CD4-positive, alpha-beta T cell (primary cell): Measurements from ENCODE around the gene BANF1. TPM values are rescaled to one million over a fixed set of nuclear protein-coding genes. Genes with fewer than 3 reads are reported as not detected.
A peak's percentile ranks its signal among the peaks of the same experiment; 100 is the strongest.

ENCODE experiments used
- ATAC-seq: fragments of 200-7000 bp; cut with Tn5 transposase; one replicate; pipeline ENCODE4 v1.10.0; 2022; ENCODE audit warnings: mild to moderate bottlenecking; ENCODE audit not compliant: poor library complexity
- CTCF ChIA-PET: fragments of 350-600 bp; sonication (Branson Sonifier 250); formaldehyde crosslinking; loops from one replicate; lab custom pipeline; 2021; ENCODE audit warnings: antibody characterized with exemption, inconsistent platforms; lab: Charles Lee
- POLR2A ChIA-PET: fragments of 350-600 bp; sonication (Branson Sonifier 250); formaldehyde crosslinking; loops from one replicate; lab custom pipeline; 2021; ENCODE audit warnings: antibody characterized with exemption, inconsistent platforms; lab: Charles Lee
- DNase-seq, 14 experiments: peaks; one replicate each; pipeline ENCODE4 v3.0.0-alpha.2; 2013 to 2020; ENCODE audit warnings: mixed read lengths in 2 of 14
- H3K27ac ChIP-seq, 2 donors: one replicate each; pipeline versions ENCODE4 v1.5.1 to v1.7.0; 2013; ENCODE audit warnings: low read length in 2 of 2, low read depth in 1 of 2, mild to moderate bottlenecking in 1 of 2
- H3K27me3 ChIP-seq, 2 experiments: 1 replicate in 1 of 2; 2 replicates in 1 of 2; pipeline versions ENCODE4 v1.6.1 to v1.7.0; 2013; ENCODE audit warnings: low read length in 2 of 2, control low read depth in 1 of 2, mild to moderate bottlenecking in 1 of 2, moderate library complexity in 1 of 2; ENCODE audit not compliant: insufficient read depth in 2 of 2, control insufficient read depth in 1 of 2
- H3K36me3 ChIP-seq: one replicate; pipeline ENCODE4 v1.6.1; 2013; ENCODE audit warnings: low read length, control low read depth; ENCODE audit not compliant: insufficient read depth
- H3K4me1 ChIP-seq: one replicate; pipeline ENCODE4 v1.6.1; 2013; ENCODE audit warnings: low read length, control low read depth; ENCODE audit not compliant: insufficient read depth
- H3K4me3 ChIP-seq: one replicate; pipeline ENCODE4 v1.5.1; 2013; ENCODE audit warnings: mild to moderate bottlenecking, low read length, moderate library complexity
- H3K9me3 ChIP-seq, 2 experiments: 1 replicate in 1 of 2; 2 replicates in 1 of 2; pipeline versions ENCODE4 v1.6.1 to v1.7.0; 2013; ENCODE audit warnings: low read length in 2 of 2, mild to moderate bottlenecking in 2 of 2, control low read depth in 1 of 2, moderate library complexity in 1 of 2; ENCODE audit not compliant: control insufficient read depth in 1 of 2, insufficient read depth in 1 of 2
- H3K27ac Mint-ChIP-seq: one replicate; pipeline ENCODE4 v1.8.0; 2020; ENCODE audit warnings: mixed read lengths
- H3K27me3 Mint-ChIP-seq: one replicate; pipeline ENCODE4 v1.8.0; 2021; ENCODE audit warnings: mixed read lengths
- H3K36me3 Mint-ChIP-seq: one replicate; pipeline ENCODE4 v1.8.0; 2021; ENCODE audit warnings: low read depth, mixed read lengths
- H3K4me1 Mint-ChIP-seq: one replicate; pipeline ENCODE4 v1.8.0; 2021; ENCODE audit warnings: low read depth, mixed read lengths
- H3K4me3 Mint-ChIP-seq: one replicate; pipeline ENCODE4 v1.8.0; 2020; ENCODE audit warnings: mild to moderate bottlenecking, mixed read lengths
- H3K9me3 Mint-ChIP-seq: one replicate; pipeline ENCODE4 v1.8.0; 2020; ENCODE audit warnings: mixed read lengths
- CTCF ChIP-seq: fragments of 200-600 bp; IDR thresholded peaks from one replicate; pipeline ENCODE4 v1.8.0; 2022; ENCODE audit warnings: antibody characterized with exemption, mild to moderate bottlenecking
- intact Hi-C, 2 experiments: fragments of 100-400 bp; cut with DNase I in 1 of 2; cut with micrococcal nuclease in 1 of 2; formaldehyde crosslinking; loops; one replicate each; pipeline versions ENCODE4 v1.15.1 to v1.9.0; 2023 to 2025; cut with DNase I, micrococcal nuclease
- total RNA-seq, 174 experiments: library from RNA in 2 of 174; stranded (reverse) in 2 of 174; gene quantifications; one replicate each; pipeline ENCODE4 v1.2.3 and lab custom pipeline; 2021 to 2026

BANF1 gene
- total RNA-seq, 2 experiments from 2014 or later = 21.3 to 22.3 TPM

DNA sequence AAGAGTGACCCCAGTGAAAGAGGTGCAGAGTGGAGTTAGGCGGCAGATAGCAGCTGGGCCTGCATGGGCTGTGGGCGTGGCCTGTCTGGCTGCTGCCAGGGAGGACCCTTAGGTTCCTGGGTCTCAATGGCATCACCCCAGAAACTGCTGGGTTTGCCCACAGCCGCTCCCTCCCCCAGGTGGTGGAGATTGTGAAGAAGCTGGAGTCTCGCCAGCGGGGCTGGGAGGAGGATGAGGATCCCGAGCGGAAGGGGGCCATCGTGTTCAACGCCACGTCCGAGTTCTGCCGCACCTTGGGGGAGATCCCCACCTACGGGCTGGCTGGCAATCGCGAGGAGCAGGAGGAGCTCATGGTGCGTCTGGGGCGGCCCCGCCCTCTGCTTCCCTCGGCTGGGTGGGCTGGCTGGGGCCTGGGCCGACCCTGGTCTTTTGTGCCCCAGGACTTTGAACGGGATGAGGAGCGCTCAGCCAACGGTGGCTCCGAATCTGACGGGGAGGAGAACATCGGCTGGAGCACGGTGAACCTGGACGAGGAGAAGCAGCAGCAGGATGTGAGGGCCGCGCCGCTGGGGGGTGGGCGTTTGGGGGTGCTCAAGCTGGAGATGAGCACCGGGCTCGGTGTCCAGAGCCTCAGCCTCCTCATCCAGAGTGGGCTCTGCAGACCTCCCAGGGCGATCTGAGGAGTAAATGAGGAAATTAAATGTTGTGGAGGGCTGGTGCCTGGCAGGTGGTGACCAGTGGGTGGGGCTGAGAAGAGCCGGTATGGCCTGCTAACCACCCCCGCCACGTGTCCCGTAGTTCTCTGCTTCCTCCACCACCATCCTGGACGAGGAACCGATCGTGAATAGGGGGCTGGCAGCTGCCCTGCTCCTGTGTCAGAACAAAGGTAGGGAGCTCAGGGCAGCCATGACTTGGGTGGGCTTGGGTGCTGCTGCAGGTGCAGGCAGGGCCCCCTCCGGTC lies 25.8 kb upstream of the BANF1 start:
- Histone ChIP-seq H3K36me3 (peaks cover 61% of the 10 kb centered on the region), H3K4me3 (no peak overlapping the region), H3K9me3 (no peaks in the 10 kb centered on the region), H3K27me3 (no peaks in the 10 kb centered on the region), H3K4me1 (no peaks in the 10 kb centered on the region), H3K27ac (no peak overlapping the region)
- no peak for DNase-seq
- no peaks in the 10 kb centered on the region for H3K27me3 Mint-ChIP-seq
- peak overlapping the region; percentile 3 for H3K4me3 Mint-ChIP-seq
- no peak for ATAC-seq
- intact Hi-C loops = no loop called here
- H3K27ac Mint-ChIP-seq = peak overlapping the region; percentile 49
- no peaks in the 10 kb centered on the region for H3K9me3 Mint-ChIP-seq
- ChIA-PET POLR2A (no interaction called here), CTCF (no interaction called here)
- H3K4me1 Mint-ChIP-seq = no peaks in the 10 kb centered on the region
- no peak for TF ChIP-seq CTCF
- H3K36me3 Mint-ChIP-seq = peaks cover 68% of the 10 kb centered on the region

DNA sequence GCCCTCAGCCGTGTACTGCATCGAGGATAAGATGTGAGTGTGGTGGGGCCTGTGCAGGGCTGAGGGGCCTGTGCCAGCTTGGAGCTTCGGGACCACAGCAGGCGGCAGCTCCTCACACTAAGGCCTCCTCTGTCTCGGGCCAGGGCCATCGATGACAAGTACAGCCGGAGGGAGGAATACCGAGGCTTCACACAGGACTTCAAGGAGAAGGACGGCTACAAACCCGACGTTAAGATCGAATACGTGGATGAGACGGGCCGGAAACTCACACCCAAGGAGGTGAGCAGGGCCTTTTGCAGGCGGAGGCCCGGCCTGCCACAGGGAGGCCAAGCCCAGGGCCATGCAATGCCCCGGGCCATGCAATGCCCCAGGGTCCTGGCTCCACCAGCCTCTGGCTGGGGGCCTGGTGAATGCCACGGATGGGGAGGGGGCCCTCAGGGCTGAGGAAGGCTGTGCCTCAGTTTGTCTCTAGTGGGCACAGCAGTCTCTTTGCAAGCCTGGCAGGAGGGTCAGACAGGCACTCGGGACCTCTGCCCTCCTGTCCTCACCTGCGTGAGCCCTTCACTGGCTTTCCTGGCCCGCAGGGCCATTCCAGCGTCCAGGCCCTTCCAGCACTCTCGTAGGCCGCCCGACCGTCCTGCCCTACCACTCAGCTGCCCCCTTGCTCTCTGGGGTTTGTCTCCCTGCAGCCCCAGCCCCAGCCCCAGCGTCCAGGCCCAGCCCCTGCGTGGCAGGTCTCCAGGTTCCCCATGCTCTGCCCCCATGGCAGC lies 24.5 kb upstream of the BANF1 start:
- POLR2A ChIA-PET = no interaction called here
- peaks cover 57% of the 10 kb centered on the region for H3K36me3 Mint-ChIP-seq
- Histone ChIP-seq H3K27ac (no peak overlapping the region), H3K36me3 (peaks cover 51% of the 10 kb centered on the region), H3K9me3 (no peaks in the 10 kb centered on the region), H3K27me3 (no peaks in the 10 kb centered on the region), H3K4me1 (no peaks in the 10 kb centered on the region), H3K4me3 (no peak overlapping the region)
- no peak for DNase-seq
- no peak overlapping the region for H3K4me3 Mint-ChIP-seq
- no peaks in the 10 kb centered on the region for H3K4me1 Mint-ChIP-seq
- TF ChIP-seq CTCF = no peak
- CTCF ChIA-PET = no interaction called here
- no peaks in the 10 kb centered on the region for H3K27me3 Mint-ChIP-seq
- no peak overlapping the region for H3K27ac Mint-ChIP-seq
- intact Hi-C loops = no loop called here
- no peak for ATAC-seq
- H3K9me3 Mint-ChIP-seq = no peaks in the 10 kb centered on the region

GRCh38 chr11:65978391-65979238 lies 23.7 kb upstream of the BANF1 start:
- Mint-ChIP-seq H3K27me3 (no peaks in the 10 kb centered on the region), H3K36me3 (peaks cover 49% of the 10 kb centered on the region), H3K9me3 (no peaks in the 10 kb centered on the region), H3K4me3 (no peak overlapping the region), H3K27ac (no peak overlapping the region), H3K4me1 (no peaks in the 10 kb centered on the region)
- ChIA-PET CTCF (no interaction called here), POLR2A (no interaction called here)
- H3K27me3 ChIP-seq = no peaks in the 10 kb centered on the region
- DNase-seq (no peak), ATAC-seq (no peak)
- H3K9me3 ChIP-seq = no peaks in the 10 kb centered on the region
- H3K36me3 ChIP-seq = peaks cover 46% of the 10 kb centered on the region
- no peaks in the 10 kb centered on the region for H3K4me1 ChIP-seq
- no peak overlapping the region for H3K4me3 ChIP-seq
- TF ChIP-seq CTCF = no peak
- intact Hi-C loops = no loop called here
- H3K27ac ChIP-seq = no peak overlapping the region
